Endothelial cell (in vitro differentiated cells): ENCODE results near the gene ZDHHC21. TPM values are rescaled to one million over a fixed set of nuclear protein-coding genes. Genes with fewer than 3 reads are reported as not detected.

Experiments used
- DNase-seq: peaks from one replicate; pipeline ENCODE4 v3.0.0; 2021; ENCODE audit warnings: low spot score
- H3K27ac Mint-ChIP-seq: one replicate; pipeline ENCODE4 v1.8.0; 2021; ENCODE audit warnings: mixed read lengths, inconsistent platforms; ENCODE audit not compliant: unreplicated experiment
- H3K27me3 Mint-ChIP-seq: one replicate; pipeline ENCODE4 v1.8.0; 2021; ENCODE audit warnings: mild to moderate bottlenecking, moderate library complexity, mixed read lengths, inconsistent platforms; ENCODE audit not compliant: unreplicated experiment
- H3K36me3 Mint-ChIP-seq: one replicate; pipeline ENCODE4 v1.8.0; 2021; ENCODE audit warnings: mild to moderate bottlenecking, low read depth, mixed read lengths, inconsistent platforms; ENCODE audit not compliant: unreplicated experiment
- H3K4me1 Mint-ChIP-seq: one replicate; pipeline ENCODE4 v1.8.0; 2021; ENCODE audit warnings: mild to moderate bottlenecking, mixed read lengths, inconsistent platforms; ENCODE audit not compliant: unreplicated experiment
- H3K4me3 Mint-ChIP-seq: one replicate; pipeline ENCODE4 v1.8.0; 2021; ENCODE audit warnings: mild to moderate bottlenecking, mixed read lengths, inconsistent platforms; ENCODE audit not compliant: unreplicated experiment
- H3K9me3 Mint-ChIP-seq: one replicate; pipeline ENCODE4 v1.8.0; 2021; ENCODE audit warnings: mixed read lengths, inconsistent platforms; ENCODE audit not compliant: unreplicated experiment
- CTCF ChIP-seq: fragments of 200-600 bp; sonication (generic); IDR thresholded peaks from one replicate; pipeline ENCODE4 v1.5.0; 2021; ENCODE audit warnings: antibody characterized with exemption; ENCODE audit not compliant: unreplicated experiment
- total RNA-seq: library from RNA; stranded (reverse); fragmentation: NEBNext Ultra II Directional; extraction: Animal tissue kit (Norgen Biotek cat#: 25700); gene quantifications from one replicate; pipeline ENCODE4 v1.2.1, GENCODE V29; 2021; ENCODE audit not compliant: unreplicated experiment

The ZDHHC21 gene
- total RNA-seq, 1 donor from 2014 or later, result 16.5 TPM

- no peaks in the 10 kb centered on the region for H3K27me3 Mint-ChIP-seq
- TF ChIP-seq CTCF, result no peak
- no peak for DNase-seq
- no peak overlapping the region for H3K4me3 Mint-ChIP-seq
- no peaks in the 10 kb centered on the region for H3K36me3 Mint-ChIP-seq
- no peak overlapping the region for H3K27ac Mint-ChIP-seq
- no peaks in the 10 kb centered on the region for H3K4me1 Mint-ChIP-seq
- H3K9me3 Mint-ChIP-seq, result no peaks in the 10 kb centered on the region
Measured at GRCh38 chr9:14710804-14711203, 17.6 kb upstream of the ZDHHC21 start.

DNA sequence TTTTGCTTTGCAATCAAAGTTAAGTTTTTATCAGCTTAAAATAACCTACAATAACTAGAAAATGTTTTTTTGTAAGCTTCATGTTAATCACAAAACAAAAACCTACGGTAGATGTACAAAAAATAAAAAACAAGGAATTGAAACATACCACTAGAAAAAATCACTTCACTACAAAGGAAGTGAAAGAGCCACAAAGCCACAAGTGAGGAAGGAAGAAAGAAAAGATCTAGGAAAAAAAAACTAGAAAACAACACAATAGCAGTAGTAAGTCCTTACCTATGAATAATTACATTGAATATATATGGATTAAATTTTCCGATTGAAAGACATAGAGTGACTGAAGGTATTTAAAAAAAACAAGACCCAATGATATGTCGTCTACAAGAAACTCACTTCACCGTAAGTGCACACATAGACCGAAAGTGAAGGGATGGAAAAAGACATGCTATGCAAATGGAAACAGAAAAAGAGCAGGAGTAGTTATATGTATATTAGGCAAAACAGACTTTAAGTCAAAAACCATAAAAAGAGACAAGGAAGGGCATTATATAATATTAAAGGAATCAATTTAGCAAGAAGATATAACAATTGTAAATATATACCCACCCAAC lies 13.4 kb upstream of the ZDHHC21 start:
- H3K4me3 Mint-ChIP-seq, result no peak overlapping the region
- no peaks in the 10 kb centered on the region for H3K36me3 Mint-ChIP-seq
- H3K27ac Mint-ChIP-seq, result no peak overlapping the region
- no peaks in the 10 kb centered on the region for H3K4me1 Mint-ChIP-seq
- no peaks in the 10 kb centered on the region for H3K27me3 Mint-ChIP-seq
- H3K9me3 Mint-ChIP-seq, result no peaks in the 10 kb centered on the region
- DNase-seq, result no peak
- no peak for TF ChIP-seq CTCF

- no peak for DNase-seq
- no peaks in the 10 kb centered on the region for H3K4me1 Mint-ChIP-seq
- TF ChIP-seq CTCF, result no peak
- H3K27ac Mint-ChIP-seq, result no peak overlapping the region
- H3K4me3 Mint-ChIP-seq, result no peak overlapping the region
- H3K27me3 Mint-ChIP-seq, result no peaks in the 10 kb centered on the region
- H3K9me3 Mint-ChIP-seq, result no peaks in the 10 kb centered on the region
- H3K36me3 Mint-ChIP-seq, result no peaks in the 10 kb centered on the region
Measured at GRCh38 chr9:14705079-14705478, 11.8 kb upstream of the ZDHHC21 start.

- no peaks in the 10 kb centered on the region for H3K4me1 Mint-ChIP-seq
- no peak overlapping the region for H3K27ac Mint-ChIP-seq
- DNase-seq, result no peak
- H3K4me3 Mint-ChIP-seq, result no peak overlapping the region
- H3K9me3 Mint-ChIP-seq, result no peaks in the 10 kb centered on the region
- no peaks in the 10 kb centered on the region for H3K36me3 Mint-ChIP-seq
- H3K27me3 Mint-ChIP-seq, result no peaks in the 10 kb centered on the region
- no peak for TF ChIP-seq CTCF
Measured at GRCh38 chr9:14704281-14704680, 11.0 kb upstream of the ZDHHC21 start.

DNA sequence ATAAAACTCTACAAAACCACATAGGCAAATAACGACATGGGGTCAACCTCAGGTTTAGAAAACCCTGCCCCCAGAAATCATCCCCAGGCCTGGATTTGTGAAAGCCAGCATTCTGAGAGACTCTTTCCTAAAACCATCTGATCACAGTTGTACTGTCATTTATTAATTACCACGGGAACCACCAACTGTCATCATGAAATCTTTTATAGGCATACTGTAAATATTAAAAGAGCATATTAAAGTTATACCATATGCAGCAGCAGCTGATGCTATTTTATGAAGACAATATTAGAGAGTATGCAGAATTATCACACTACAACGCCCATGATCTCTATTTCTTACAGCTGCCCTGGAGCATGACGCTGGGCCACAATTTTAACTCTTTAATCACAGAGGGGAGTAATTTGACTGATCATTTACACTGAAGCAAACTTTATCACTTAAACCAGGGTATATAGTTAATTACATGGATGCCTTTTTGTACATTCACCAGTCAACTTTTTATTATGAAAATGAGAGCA lies 9.0 kb upstream of the ZDHHC21 start:
- Mint-ChIP-seq H3K27me3 (no peaks in the 10 kb centered on the region), H3K4me3 (no peak overlapping the region), H3K27ac (no peak overlapping the region), H3K9me3 (no peaks in the 10 kb centered on the region), H3K4me1 (no peaks in the 10 kb centered on the region), H3K36me3 (no peaks in the 10 kb centered on the region)
- no peak for DNase-seq
- no peak for TF ChIP-seq CTCF
